HL-60 (cell line): ENCODE results near the gene SEPTIN2.

Experiments
- GABPA ChIP-seq: IDR thresholded peaks from 2 replicates; pipeline ENCODE4 v1.6.1; 2012; ENCODE audit warnings: low read depth
- POLR2AphosphoS5 ChIP-seq: IDR thresholded peaks from 2 replicates; pipeline ENCODE4 v1.6.1; 2012; ENCODE audit warnings: low read depth
- TF ChIP-seq, protein P1 (sequence below): IDR thresholded peaks from one replicate; pipeline ENCODE4 v1.5.1; 2011; ENCODE audit warnings: low read length, control low read depth, inconsistent platforms; ENCODE audit not compliant: insufficient read depth
- TF ChIP-seq, protein P2 (sequence below): IDR thresholded peaks from 2 replicates; pipeline ENCODE4 v1.6.1; 2012; ENCODE audit warnings: low read depth; ENCODE audit not compliant: insufficient replicate concordance

GRCh38 chr2:241357531-241357930 lies 41.8 kb downstream of the SEPTIN2 start:
- TF ChIP-seq, protein P1, sequence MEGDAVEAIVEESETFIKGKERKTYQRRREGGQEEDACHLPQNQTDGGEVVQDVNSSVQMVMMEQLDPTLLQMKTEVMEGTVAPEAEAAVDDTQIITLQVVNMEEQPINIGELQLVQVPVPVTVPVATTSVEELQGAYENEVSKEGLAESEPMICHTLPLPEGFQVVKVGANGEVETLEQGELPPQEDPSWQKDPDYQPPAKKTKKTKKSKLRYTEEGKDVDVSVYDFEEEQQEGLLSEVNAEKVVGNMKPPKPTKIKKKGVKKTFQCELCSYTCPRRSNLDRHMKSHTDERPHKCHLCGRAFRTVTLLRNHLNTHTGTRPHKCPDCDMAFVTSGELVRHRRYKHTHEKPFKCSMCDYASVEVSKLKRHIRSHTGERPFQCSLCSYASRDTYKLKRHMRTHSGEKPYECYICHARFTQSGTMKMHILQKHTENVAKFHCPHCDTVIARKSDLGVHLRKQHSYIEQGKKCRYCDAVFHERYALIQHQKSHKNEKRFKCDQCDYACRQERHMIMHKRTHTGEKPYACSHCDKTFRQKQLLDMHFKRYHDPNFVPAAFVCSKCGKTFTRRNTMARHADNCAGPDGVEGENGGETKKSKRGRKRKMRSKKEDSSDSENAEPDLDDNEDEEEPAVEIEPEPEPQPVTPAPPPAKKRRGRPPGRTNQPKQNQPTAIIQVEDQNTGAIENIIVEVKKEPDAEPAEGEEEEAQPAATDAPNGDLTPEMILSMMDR: no peak
- TF ChIP-seq POLR2AphosphoS5 (no peak), GABPA (no peak)
- TF ChIP-seq, protein P2, sequence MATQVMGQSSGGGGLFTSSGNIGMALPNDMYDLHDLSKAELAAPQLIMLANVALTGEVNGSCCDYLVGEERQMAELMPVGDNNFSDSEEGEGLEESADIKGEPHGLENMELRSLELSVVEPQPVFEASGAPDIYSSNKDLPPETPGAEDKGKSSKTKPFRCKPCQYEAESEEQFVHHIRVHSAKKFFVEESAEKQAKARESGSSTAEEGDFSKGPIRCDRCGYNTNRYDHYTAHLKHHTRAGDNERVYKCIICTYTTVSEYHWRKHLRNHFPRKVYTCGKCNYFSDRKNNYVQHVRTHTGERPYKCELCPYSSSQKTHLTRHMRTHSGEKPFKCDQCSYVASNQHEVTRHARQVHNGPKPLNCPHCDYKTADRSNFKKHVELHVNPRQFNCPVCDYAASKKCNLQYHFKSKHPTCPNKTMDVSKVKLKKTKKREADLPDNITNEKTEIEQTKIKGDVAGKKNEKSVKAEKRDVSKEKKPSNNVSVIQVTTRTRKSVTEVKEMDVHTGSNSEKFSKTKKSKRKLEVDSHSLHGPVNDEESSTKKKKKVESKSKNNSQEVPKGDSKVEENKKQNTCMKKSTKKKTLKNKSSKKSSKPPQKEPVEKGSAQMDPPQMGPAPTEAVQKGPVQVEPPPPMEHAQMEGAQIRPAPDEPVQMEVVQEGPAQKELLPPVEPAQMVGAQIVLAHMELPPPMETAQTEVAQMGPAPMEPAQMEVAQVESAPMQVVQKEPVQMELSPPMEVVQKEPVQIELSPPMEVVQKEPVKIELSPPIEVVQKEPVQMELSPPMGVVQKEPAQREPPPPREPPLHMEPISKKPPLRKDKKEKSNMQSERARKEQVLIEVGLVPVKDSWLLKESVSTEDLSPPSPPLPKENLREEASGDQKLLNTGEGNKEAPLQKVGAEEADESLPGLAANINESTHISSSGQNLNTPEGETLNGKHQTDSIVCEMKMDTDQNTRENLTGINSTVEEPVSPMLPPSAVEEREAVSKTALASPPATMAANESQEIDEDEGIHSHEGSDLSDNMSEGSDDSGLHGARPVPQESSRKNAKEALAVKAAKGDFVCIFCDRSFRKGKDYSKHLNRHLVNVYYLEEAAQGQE: no peak
